Memory B cell (primary cell): ENCODE measurements around the gene MRPS26.
A peak's percentile ranks its signal among the peaks of the same experiment; 100 is the strongest.
"Not testable (repeated sequence)": the region's sequence is repeated elsewhere in the genome, so short reads cannot be mapped to it uniquely, and the experiment has no call there.

Source experiments
- ATAC-seq: fragments of 150-1000 bp; cut with Tn5 transposase; 2 replicates; pipeline ENCODE4 v1.10.0; 2021; ENCODE audit warnings: low read depth, mild to moderate bottlenecking, moderate library complexity
- DNase-seq, 2 donors: peaks; one replicate each; pipeline ENCODE4 v3.0.0; 2022; ENCODE audit warnings: low spot score in 2 of 2
- H3K27ac Mint-ChIP-seq: one replicate; pipeline ENCODE4 v1.8.0; 2022; ENCODE audit warnings: mild to moderate bottlenecking, moderate library complexity, mixed read lengths
- H3K27me3 Mint-ChIP-seq: one replicate; pipeline ENCODE4 v1.8.0; 2022; ENCODE audit warnings: mixed read lengths
- H3K36me3 Mint-ChIP-seq: one replicate; pipeline ENCODE4 v1.8.0; 2022; ENCODE audit warnings: mild to moderate bottlenecking, mixed read lengths
- H3K4me1 Mint-ChIP-seq: one replicate; pipeline ENCODE4 v1.8.0; 2022; ENCODE audit warnings: mixed read lengths
- H3K4me3 Mint-ChIP-seq: one replicate; pipeline ENCODE4 v1.8.0; 2022; ENCODE audit warnings: mild to moderate bottlenecking, moderate library complexity, mixed read lengths
- H3K9me3 Mint-ChIP-seq: one replicate; pipeline ENCODE4 v1.8.0; 2022; ENCODE audit warnings: mixed read lengths

MRPS26 gene

GRCh38 chr20:3047486-3048419 is 1.9 kb downstream of the MRPS26 start:
- Mint-ChIP-seq H3K9me3 (no peaks in the 10 kb centered on the region), H3K27ac (no peak overlapping the region), H3K4me1 (peaks cover 11% of the 10 kb centered on the region), H3K27me3 (no peaks in the 10 kb centered on the region), H3K4me3 (peak overlapping the region; percentile 54), H3K36me3 (peaks cover 6% of the 10 kb centered on the region)
- DNase-seq = no peak
- no peak for ATAC-seq

- DNase-seq (no peak), ATAC-seq (peak; percentile 52)
- peaks cover 6% of the 10 kb centered on the region for H3K36me3 Mint-ChIP-seq
- no peaks in the 10 kb centered on the region for H3K27me3 Mint-ChIP-seq
- peaks cover 7% of the 10 kb centered on the region for H3K4me1 Mint-ChIP-seq
- H3K27ac Mint-ChIP-seq = no peak overlapping the region
- H3K9me3 Mint-ChIP-seq = no peaks in the 10 kb centered on the region
- no peak overlapping the region for H3K4me3 Mint-ChIP-seq
Measured at GRCh38 chr20:3051385-3052019, 5.7 kb downstream of the MRPS26 start.

- DNase-seq = no peak
- Mint-ChIP-seq H3K27me3 (no peaks in the 10 kb centered on the region), H3K9me3 (no peaks in the 10 kb centered on the region), H3K36me3 (no peaks in the 10 kb centered on the region), H3K4me3 (no peak overlapping the region), H3K4me1 (peaks cover 4% of the 10 kb centered on the region), H3K27ac (no peak overlapping the region)
- no peak for ATAC-seq
Measured at GRCh38 chr20:3059489-3059888, 13.6 kb downstream of the MRPS26 start.

- H3K4me1 Mint-ChIP-seq = peaks cover 18% of the 10 kb centered on the region
- not testable (repeated sequence) for DNase-seq, H3K27ac Mint-ChIP-seq, ATAC-seq, H3K27me3 Mint-ChIP-seq, H3K36me3 Mint-ChIP-seq, H3K4me3 Mint-ChIP-seq, H3K9me3 Mint-ChIP-seq
Measured at GRCh38 chr20:3064119-3064518, 18.3 kb downstream of the MRPS26 start.

GRCh38 chr20:3067139-3068014 is 21.5 kb downstream of the MRPS26 start:
- Mint-ChIP-seq H3K27me3 (no peaks in the 10 kb centered on the region), H3K27ac (no peak overlapping the region), H3K4me1 (peaks cover 21% of the 10 kb centered on the region), H3K4me3 (no peak overlapping the region), H3K36me3 (no peaks in the 10 kb centered on the region), H3K9me3 (no peaks in the 10 kb centered on the region)
- ATAC-seq (no peak), DNase-seq (no peak)

- H3K27me3 Mint-ChIP-seq = no peaks in the 10 kb centered on the region
- peaks cover 22% of the 10 kb centered on the region for H3K4me1 Mint-ChIP-seq
- no peak overlapping the region for H3K27ac Mint-ChIP-seq
- no peak overlapping the region for H3K4me3 Mint-ChIP-seq
- DNase-seq (no peak), ATAC-seq (no peak)
- H3K9me3 Mint-ChIP-seq = no peaks in the 10 kb centered on the region
- no peaks in the 10 kb centered on the region for H3K36me3 Mint-ChIP-seq
Measured at GRCh38 chr20:3068075-3068474, 22.2 kb downstream of the MRPS26 start.

GRCh38 chr20:3068986-3069900 is 23.4 kb downstream of the MRPS26 start:
- DNase-seq (no peak), ATAC-seq (peak; percentile 31)
- Mint-ChIP-seq H3K4me1 (peaks cover 22% of the 10 kb centered on the region), H3K9me3 (no peaks in the 10 kb centered on the region), H3K4me3 (no peak overlapping the region), H3K27me3 (no peaks in the 10 kb centered on the region), H3K36me3 (no peaks in the 10 kb centered on the region), H3K27ac (peak overlapping the region; percentile 42)

- ATAC-seq (no peak), DNase-seq (no peak)
- Mint-ChIP-seq H3K27me3 (no peaks in the 10 kb centered on the region), H3K4me3 (peak overlapping the region; percentile 88), H3K9me3 (no peaks in the 10 kb centered on the region), H3K27ac (no peak overlapping the region), H3K4me1 (peaks cover 25% of the 10 kb centered on the region), H3K36me3 (no peaks in the 10 kb centered on the region)
Measured at GRCh38 chr20:3070725-3071124, 24.9 kb downstream of the MRPS26 start.

- no peak overlapping the region for H3K27ac Mint-ChIP-seq
- H3K36me3 Mint-ChIP-seq = no peaks in the 10 kb centered on the region
- no peaks in the 10 kb centered on the region for H3K27me3 Mint-ChIP-seq
- H3K4me1 Mint-ChIP-seq = peaks cover 25% of the 10 kb centered on the region
- ATAC-seq (no peak), DNase-seq (no peak)
- H3K9me3 Mint-ChIP-seq = no peaks in the 10 kb centered on the region
- peak overlapping the region; percentile 88 for H3K4me3 Mint-ChIP-seq
Measured at GRCh38 chr20:3071266-3071609, 25.4 kb downstream of the MRPS26 start.

- H3K4me1 Mint-ChIP-seq = peaks cover 25% of the 10 kb centered on the region
- DNase-seq (peak; percentile 49 to 57), ATAC-seq (peak; percentile 80)
- peaks cover 2% of the 10 kb centered on the region for H3K27me3 Mint-ChIP-seq
- H3K4me3 Mint-ChIP-seq = peak within 1 kb of the TSS; percentile 88
- H3K27ac Mint-ChIP-seq = peak within 1 kb of the TSS; percentile 63
- H3K36me3 Mint-ChIP-seq = no peaks in the 10 kb centered on the region
- peaks cover 1% of the 10 kb centered on the region for H3K9me3 Mint-ChIP-seq
Measured at GRCh38 chr20:3071610-3072529, 26.0 kb downstream of the MRPS26 start, which contains the start of gene OXT. Gene OXT (plus strand): TSS chr20:3071620. CDS start chr20:3071656, 36 bp downstream.

- Mint-ChIP-seq H3K4me3 (peak overlapping the region; percentile 88), H3K9me3 (peaks cover 1% of the 10 kb centered on the region), H3K27me3 (peaks cover 5% of the 10 kb centered on the region), H3K36me3 (no peaks in the 10 kb centered on the region), H3K4me1 (peaks cover 22% of the 10 kb centered on the region), H3K27ac (peak overlapping the region; percentile 63)
- ATAC-seq (no peak), DNase-seq (no peak)
Measured at GRCh38 chr20:3072530-3073250, 26.8 kb downstream of the MRPS26 start.

- not testable (repeated sequence) for DNase-seq, H3K27ac Mint-ChIP-seq, H3K27me3 Mint-ChIP-seq, H3K9me3 Mint-ChIP-seq, ATAC-seq, H3K4me3 Mint-ChIP-seq, H3K36me3 Mint-ChIP-seq
- H3K4me1 Mint-ChIP-seq = peaks cover 18% of the 10 kb centered on the region
Measured at GRCh38 chr20:3073251-3073643, 27.4 kb downstream of the MRPS26 start.
